HG02884 (cell line): ENCODE measurements around the gene LRP3.
"Not testable (repeated sequence)": the region's sequence is repeated elsewhere in the genome, so short reads cannot be mapped to it uniquely, and the experiment has no call there.

Experiments used
- ATAC-seq: cut with Tn5 transposase; IDR thresholded peaks from one replicate; pipeline ENCODE4 v1.9.1; 2021; ENCODE audit warnings: mild to moderate bottlenecking, moderate library complexity; ENCODE audit not compliant: unreplicated experiment

The LRP3 gene

DNA sequence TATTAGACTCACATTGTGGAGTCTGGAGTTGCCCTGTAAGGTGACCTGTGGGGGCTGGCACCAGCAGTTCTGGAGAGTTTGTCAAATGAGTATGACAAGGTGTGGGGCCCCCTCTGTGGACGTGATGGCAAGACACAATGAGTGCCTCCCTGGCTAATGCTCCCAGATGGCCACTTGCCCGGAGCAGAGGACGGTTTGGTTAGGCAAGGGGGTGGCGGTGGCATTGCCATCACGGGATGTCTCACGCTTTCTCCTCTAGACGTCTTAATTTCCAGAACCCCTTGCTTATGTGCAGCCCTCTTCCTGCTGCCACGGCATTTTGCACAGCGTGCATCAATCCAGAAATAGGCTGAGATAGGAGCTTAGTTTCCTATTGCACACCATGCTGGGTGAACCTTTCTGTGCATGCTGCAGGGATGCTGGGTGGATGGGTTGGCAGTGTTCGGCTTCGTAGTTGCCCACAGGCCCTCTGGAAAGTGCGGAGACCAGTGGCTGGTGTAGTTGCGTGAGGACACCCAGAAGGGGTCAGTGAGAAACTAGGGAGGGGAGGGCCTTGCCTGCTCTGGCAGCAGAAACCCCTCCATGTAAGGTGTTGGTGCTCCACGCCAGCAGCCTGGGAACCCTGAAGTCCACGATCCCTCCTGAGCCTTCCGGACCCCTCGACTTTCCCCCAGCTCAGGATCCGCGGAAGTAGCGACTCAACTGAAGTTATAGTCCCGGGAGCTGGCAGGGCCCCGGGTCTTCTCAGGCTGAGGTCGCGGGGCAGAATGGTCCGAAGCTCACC is 18.1 kb upstream of the LRP3 start:
- no peak for ATAC-seq

DNA sequence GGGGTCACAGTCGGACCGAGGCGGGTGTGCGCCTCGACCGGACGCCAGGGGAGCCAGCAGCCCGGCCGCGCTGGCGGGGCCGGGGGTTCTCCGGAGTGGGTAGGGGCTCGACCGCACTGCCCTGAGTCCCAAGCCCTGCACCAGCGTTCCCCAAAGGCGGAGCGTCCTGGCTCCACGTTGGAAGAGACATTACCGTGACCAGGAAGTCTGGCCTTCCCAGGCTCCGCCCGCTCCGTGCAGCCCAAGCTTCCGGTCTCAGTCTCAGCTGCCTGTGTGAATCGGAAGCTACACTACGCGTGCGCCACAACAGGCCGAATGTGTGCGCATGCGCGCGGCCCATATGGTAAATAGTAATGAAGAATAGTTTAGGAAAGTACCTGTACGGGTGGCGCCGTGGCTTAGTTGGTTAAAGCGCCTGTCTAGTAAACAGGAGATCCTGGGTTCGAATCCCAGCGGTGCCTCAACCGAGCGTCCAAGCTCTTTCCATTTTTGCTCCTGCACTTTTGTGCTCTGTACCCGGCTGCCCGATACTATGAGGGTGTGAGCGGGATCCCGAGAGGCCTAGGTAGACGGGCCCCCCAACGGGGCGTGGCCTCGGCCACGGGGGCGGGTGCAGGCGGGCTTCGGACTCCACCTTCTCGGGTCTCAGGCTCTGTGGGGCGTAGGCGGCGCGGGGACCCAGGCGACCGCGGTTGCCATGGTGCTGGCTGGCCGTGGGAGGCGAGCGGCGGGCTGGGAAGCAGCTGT is 17.3 kb upstream of the LRP3 start:
- peak; percentile 87 for ATAC-seq

DNA sequence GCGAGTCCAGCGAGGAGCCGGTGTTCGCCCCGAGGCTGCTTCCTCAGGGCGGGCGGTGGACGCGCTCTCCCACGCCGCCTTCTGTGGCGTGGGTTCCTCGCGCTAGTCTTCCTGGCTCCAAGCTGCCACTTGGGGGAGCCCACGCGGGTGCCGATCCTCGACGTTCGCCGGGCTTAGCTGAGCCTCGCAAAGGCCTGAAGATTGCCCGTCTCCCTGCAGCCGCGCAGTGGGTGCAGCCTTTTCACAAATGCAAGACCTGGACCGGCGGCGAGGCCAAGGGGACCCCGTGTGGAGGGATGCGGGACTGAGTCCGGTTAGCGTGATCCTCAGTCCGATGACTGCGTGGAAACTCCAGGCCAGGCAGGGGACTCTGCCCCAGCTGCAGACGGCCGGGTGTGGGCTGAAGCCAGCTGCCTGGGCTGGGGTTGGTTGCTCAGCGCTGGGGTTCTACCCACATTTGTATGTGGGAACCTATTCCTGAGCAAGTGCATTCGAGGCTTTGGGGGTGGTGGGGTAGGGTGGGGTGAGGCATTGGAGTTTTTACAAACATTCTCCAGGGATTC is 16.6 kb upstream of the LRP3 start:
- peak; percentile 18 for ATAC-seq

DNA sequence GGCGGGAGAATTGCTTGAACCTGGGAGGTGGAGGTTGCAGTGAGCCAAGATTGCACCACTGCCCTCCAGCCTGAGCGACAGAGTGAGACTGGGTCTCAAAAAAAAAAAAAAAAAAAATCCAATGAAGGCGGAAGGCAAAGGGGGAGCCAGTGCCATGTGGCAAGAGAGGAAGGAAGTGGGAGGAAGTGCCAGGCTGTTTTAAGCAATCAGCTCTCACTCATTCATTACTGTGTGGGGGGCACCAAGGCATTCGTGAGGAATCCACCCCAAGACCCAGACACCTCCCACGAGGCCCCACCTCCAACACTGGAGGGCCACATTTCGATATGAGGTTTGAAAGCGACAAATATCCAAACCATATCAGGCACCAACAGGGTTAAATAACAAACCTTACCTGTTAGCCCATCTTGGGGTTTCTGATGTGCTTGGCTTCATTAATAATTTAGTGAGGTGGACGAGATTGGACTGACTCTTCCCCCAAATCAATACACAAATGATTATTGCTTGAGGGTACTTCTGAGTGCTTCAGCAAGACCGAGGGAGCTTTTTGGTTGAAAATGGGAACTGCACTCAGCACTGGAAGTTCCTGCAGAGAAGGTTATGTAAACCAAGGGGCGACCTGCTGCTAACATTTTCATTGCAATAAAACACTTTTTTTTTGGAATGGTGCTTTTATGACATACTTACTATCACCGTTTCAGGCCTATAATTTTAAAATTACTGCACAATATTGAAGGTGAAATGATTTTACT is 7.5 kb upstream of the LRP3 start:
- ATAC-seq: no peak

DNA sequence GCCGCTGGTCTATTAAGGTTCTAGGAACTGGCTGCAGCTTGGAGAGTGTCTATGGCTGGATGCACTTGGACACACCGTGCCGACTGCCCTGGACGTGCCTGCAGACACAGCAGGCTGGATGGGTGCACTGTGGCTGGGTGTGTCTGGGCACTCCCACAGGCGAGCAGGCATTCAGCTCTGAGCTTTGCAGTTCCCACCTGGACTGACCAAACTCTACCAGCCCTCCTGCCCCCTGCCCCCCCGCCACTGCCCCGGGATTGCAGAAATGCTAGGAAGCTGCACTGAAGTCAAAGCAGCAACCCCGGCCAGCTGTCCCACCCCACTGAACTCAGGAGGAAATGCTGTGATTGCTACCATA is 7.0 kb upstream of the LRP3 start:
- ATAC-seq: no peak

DNA sequence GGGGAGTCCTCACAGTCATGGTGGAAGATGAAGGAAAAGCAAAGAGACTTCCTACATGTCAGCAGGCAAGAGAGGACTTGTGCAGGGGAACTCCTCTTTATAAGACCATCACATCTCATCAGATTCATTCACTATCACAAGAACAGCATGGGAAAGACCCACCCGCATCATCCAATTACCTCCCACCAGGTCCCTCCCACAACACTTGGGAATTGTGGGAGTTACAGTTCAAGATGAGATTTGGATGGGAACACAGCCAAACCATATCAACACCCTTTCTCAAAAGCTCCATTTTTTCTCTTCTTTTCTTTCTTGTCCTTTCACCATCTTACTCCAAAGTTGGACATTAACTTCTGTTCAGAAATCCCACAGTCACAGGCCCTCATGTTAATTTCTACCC is 4.7 kb upstream of the LRP3 start:
- no peak for ATAC-seq

DNA sequence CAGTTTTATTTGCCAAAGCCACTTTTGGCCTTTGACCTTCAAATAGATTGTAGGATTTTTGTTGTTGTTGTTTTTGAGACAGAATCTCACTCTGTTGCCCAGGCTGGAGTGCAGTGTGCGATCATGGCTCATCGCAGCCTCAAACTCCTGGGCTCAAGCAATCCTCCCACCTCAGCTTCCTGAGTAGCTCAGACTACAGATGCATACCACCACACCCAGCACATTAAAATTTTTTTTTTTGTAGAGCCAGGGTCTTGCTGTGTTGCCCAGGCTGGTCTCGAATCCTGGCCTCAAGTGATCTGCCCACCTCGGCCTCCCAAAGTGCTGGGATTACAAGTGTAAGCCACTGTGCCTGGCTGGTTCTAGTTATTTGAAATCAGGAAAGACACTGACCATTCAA is 3.0 kb upstream of the LRP3 start:
- ATAC-seq: not testable (repeated sequence)

DNA sequence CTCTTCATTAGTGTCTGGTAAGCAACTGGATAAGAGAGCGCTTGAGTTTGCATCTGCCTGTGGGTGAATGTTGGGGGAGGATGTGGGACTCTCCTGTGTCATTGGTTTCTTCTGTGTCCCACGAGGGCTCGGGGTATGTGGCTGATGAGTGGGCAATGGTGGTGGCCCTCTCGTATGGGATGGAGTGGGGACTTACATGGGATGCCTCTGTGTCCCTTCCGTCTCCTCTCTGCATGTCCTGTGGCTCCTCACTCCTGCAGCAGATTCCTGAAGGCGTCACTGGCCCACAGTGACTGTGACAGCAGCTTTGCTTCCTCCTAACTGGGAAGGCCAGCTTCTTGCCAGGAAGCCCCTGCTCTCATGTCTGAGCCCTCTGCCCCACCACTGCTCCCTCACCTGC is 2.6 kb upstream of the LRP3 start:
- ATAC-seq: no peak

DNA sequence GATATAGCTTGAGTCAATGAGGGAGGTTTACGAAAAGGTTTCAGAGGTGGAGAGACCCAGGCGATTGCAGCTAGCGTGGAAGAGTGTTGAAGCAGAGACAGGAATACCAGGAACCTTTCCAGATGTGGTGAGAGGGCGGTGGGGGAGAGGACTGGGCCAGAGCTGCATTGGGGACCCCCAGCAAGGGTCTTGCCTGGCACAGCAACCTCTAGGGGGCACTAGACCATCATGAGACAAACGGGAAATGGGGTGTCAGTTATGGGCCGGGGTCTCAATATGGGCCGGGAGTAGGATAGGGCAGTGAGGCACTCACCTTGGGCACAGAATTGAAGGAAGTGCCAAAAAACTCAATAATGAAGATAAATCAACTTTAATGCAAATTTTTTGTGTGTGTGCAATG is 2.1 kb upstream of the LRP3 start:
- ATAC-seq: no peak

DNA sequence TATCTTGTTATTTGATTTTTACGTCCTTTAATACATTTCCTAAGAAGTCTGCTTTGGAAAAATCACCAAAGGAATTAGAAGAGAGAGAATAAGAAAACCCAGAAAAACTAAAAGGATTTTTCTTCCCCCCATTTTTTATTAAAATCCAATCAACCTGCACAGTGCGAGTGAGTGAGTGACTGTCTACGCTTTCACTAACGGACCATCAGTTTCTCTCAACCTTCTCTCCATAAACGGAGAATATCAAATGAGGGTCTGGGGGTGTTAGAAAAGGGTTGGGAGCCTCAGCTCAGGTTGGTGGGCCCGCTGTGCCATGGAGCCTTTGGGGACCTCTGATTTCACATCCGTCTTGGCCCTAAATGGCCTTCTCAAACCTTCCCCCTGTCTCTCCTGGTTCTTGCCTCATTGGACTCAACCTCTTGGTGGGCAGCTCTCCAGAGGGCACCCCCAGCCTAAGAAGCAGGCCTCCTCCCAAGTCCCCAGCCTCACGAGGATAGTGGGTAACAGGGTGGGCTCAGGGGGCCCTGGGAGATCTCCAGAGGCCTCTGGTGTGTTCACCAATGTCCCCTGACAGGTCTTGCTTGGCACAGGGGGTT is 763 bp upstream of the LRP3 start:
- ATAC-seq: no peak

DNA sequence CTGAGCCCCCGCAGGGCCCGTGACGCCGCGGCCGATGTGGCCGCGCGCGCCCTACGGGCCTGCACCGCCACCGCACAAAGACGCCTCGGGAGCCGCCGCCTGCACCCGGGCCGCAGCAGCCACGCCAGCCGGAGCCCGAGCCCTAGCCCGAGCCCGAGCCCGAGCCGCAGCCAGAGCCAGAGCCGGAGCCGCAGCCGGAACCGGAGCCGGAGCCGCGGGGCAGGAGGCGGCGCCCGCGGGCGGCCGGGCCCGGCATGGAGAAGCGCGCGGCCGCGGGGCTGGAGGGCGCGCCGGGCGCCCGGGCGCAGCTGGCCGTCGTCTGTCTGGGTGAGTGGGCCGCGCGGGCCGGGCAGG is 379 bp downstream of the LRP3 start:
- no peak for ATAC-seq

DNA sequence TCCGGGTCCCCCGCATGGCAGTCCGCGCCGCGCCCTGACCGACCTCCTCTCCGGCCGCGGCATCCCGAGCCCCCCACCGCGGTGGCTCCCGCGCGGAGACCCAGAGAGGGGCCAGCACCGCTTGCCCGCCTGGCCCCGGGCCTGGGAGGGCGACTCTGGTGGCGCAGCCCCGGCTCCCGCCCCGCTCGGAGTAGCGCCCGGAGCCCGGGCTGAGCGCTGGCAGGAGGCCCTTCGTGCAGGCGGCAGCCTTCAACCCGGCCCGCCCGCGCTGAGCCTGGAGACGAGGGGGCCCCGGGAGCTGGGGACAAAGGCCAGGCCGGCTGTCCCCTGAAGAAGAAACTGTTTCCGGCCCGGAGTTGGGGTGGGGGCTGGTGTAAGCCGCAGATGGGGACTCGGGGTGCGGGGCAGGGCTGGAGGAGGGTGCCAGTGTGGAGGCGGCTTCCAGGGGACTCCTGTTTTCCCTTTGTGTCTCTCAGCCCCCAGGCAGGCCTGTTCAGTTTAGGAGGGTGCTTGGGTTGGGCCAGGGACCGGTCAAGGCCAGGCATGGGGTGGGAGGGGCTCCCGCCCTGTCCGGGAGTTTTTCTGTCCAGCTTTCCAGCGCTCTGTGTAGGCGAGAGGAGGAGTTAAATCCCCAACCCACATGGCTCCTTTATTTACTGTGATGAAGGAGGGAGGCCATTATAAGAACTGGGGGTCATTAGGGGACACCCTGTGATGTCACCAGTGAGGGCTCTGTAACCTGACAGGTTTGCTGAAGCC is 935 bp downstream of the LRP3 start:
- ATAC-seq: no peak

DNA sequence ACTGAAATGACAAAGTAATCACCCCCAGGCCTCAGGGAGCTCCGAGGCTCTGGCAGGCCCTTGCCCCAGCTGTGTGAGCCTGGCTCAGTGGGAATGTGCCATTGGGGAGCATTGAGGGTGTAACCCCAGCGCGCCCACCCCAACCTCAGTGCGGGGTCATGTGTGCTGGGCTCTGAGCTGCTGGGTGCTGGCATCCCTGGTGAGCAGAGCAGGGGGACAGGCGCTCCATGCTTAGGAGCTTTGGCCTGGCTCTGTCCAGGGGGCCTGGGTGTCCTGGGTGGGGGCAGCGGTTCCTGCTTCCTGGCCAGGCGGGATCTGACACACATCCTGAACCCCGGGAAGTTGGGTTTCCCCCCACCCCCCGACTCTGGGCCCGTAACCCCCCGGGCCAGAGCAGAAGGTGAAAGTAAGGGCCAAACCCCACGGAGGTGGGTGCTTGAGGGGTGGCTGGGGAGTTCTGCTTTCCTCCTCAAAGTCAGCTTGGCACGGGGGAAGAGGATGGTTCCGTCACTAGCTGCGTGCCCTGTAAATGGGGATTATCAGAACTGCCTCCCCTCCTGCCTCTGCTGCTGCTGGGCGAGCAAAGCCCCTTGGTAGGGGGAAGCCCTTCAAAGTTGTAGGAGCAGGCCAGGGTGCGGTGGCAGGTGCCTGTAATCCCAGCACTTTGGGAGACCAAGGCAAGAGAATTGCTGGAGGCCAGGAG is 1.7 kb downstream of the LRP3 start:
- no peak for ATAC-seq

DNA sequence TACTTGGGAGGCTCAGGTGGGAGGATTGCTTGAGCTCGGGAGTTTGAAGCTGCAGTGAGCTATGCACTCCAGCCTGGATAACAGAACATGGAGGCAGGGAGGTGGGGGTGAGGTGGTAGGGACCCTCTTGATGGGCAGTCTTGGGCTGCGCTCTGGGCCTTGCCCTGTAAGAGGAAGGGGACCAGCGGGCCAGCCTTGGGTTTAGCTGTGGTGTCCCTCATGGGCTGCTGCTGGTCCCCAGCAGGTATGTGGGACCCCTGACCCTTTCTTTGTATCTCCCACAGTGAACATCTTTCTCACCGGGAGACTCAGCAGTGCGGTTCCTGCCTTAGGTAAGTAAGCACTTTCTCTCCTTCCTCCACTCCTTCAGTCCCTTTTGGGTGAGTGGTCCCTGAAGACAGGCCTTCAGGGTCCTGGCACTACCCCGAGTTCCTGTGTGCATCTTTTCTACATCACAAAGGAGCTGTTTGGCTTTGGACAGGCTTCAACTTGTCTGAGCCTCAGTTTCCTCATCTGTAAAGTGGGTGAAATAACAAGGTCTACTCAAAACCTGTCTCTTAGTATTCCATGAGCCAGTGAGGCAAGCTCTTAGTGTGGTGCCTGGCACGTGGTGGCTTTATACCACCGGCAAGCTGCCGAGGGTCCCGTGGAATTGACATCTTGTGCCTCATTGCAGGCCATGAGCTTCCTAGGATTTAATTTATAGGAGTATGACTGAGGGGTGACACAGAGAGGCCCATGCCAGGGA is 2.5 kb downstream of the LRP3 start:
- no peak for ATAC-seq

DNA sequence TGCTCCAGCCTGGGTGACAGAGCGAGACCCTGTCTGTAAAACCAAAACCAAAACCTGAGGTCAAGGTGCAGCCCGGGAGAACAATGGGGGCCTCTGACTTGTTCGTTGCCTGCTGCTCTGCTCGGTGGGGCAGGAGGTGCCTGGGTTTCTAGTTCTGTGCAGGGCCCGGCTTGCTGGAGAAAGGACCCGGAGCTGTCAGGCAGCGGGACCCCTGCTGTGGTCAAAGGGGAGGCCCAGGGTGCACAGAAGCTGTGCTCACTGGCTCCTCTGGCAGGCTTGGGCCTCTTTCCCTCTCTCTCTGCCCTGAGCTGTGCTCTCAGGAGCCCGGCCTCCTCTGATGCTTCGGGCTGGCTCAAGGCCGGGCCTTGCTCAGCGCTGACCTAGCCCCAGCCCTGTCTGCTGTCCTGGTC is 3.5 kb downstream of the LRP3 start:
- ATAC-seq: no peak

DNA sequence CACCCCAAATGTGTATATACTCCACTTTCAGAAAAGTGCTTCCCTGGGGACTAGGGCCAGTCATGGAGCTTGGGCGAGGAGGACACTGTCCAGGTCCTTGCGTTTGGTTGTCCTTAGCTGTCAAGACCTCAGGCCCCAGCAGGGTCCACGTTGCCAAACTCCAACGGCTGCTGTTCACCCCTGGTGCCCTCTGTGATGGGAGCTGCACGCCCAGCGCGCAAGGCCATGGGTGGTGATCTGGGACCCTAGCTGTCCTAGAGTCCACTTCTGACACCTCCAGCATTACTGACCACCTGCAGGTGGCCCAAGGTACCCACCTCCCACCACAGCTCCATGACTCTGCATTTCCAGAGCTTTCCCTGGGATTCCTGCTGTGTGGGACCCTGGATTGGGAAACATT is 4.0 kb downstream of the LRP3 start:
- no peak for ATAC-seq

DNA sequence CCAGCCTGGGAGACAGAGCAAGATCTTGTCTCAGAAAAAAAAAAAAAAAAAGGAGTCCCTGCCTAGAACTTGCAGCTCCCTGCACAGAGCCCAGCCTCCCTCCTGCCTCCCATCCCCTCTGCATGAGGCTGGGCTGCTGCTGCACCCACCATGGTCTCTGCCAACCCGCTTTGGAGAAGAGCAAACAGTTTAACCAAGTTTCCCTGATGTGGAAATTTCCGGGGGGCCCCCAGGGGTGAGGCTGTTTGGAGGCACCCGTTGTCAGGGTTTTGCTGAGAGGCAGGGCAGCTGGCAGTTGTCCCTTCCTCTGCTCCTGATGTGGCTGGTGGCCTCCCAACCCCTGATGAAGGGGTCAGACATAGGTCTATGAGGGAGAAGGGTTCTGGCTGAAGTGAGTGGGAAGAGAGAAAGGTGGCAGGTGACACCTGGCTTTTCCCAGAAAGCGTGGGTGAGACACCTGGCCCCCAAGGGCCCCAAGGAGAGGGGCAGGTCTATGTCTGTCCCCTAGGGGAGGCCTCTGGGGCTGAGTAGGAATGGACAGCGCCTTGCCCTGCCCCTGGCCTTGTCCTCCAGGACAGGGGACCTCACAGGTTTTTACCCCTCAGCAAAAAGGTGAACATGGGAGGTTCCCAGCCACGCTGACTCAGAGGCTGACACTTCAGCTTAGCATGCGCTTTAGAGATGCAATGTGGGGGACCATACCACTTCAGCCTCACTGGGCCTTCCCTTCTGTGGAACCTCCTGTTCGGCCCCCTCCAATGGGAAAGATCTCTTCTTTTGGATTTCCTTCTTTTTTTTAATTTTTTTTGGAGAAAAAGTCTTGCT is 5.5 kb downstream of the LRP3 start:
- no peak for ATAC-seq

DNA sequence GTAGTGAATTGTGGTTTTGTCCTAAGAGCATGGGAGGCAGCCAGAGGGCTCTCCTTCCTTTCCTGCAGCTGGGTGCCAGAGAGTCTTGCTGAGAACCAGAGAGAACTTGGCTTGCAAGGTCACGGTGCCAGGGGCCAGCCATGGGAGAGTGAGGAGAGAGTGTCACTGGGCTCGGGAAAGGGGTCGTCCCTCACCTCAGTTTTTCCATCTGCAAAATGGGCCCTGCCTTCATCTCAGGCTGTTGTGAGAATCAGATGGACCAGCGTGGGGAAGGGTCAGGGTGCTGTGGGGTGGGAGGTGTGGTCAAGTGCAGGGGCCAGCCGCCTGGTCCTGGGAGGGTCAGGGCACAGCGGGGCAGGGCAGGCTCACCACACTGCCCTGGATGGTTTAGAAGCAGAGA is 7.3 kb downstream of the LRP3 start:
- ATAC-seq: no peak
